Neural cell (in vitro differentiated cells): Measurements from ENCODE around the gene NOX4.

ENCODE experiments used
- EP300 ChIP-seq: fragments of 450-650 bp; conservative IDR thresholded peaks from 2 replicates; pipeline ENCODE4 v1.6.1; 2014; ENCODE audit warnings: antibody characterized with exemption, mild to moderate bottlenecking, moderate library complexity; ENCODE audit not compliant: poor library complexity, severe bottlenecking
- EZH2 ChIP-seq: fragments of 200-600, 300-800 bp; shearing (Covaris generic), sonication (generic); IDR thresholded peaks from 2 replicates; pipeline ENCODE4 v1.6.1; 2014; ENCODE audit warnings: antibody characterized with exemption, low read length, borderline replicate concordance, mild to moderate bottlenecking; ENCODE audit not compliant: insufficient read depth, poor library complexity, severe bottlenecking
- MXI1 ChIP-seq: fragments of 450-650 bp; conservative IDR thresholded peaks from 2 replicates; pipeline ENCODE4 v1.6.1; 2014; ENCODE audit warnings: antibody characterized with exemption, mild to moderate bottlenecking; ENCODE audit not compliant: poor library complexity, severe bottlenecking
- POLR2AphosphoS5 ChIP-seq: IDR thresholded peaks from 2 replicates; pipeline ENCODE4 v1.6.1; 2012
- SMC3 ChIP-seq: fragments of 450-650 bp; conservative IDR thresholded peaks from 2 replicates; pipeline ENCODE4 v1.6.1; 2014; ENCODE audit warnings: antibody characterized with exemption, mild to moderate bottlenecking, moderate library complexity; ENCODE audit not compliant: poor library complexity
- TF ChIP-seq, protein P1 (sequence below): IDR thresholded peaks from 2 replicates; pipeline ENCODE4 v1.6.1; 2012; ENCODE audit warnings: borderline replicate concordance
- TF ChIP-seq, protein P2 (sequence below): fragments of 450-650 bp; IDR thresholded peaks from 2 replicates; pipeline ENCODE4 v1.5.1; 2014; ENCODE audit warnings: antibody characterized with exemption, mild to moderate bottlenecking, moderate library complexity; ENCODE audit not compliant: poor library complexity, severe bottlenecking

DNA sequence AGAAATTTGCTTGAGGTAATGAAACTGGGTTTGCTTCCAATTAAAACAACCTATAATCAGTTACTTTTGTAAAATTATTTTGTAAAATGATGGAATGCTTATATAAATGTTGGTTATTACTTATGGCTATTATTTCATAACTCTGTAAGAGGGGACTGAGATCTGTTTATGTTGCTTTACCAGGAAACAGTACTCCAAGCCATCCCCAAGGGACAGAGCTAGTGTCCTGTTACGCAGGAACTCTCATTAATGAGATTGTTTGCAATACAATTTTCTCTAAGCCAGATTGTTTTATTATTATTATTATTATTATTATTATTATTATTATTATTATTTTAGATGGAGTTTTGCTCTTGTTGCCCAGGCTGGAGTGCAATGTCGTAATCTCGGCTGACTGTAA, 2.3 kb upstream of the NOX4 start:
- TF ChIP-seq, protein P1, sequence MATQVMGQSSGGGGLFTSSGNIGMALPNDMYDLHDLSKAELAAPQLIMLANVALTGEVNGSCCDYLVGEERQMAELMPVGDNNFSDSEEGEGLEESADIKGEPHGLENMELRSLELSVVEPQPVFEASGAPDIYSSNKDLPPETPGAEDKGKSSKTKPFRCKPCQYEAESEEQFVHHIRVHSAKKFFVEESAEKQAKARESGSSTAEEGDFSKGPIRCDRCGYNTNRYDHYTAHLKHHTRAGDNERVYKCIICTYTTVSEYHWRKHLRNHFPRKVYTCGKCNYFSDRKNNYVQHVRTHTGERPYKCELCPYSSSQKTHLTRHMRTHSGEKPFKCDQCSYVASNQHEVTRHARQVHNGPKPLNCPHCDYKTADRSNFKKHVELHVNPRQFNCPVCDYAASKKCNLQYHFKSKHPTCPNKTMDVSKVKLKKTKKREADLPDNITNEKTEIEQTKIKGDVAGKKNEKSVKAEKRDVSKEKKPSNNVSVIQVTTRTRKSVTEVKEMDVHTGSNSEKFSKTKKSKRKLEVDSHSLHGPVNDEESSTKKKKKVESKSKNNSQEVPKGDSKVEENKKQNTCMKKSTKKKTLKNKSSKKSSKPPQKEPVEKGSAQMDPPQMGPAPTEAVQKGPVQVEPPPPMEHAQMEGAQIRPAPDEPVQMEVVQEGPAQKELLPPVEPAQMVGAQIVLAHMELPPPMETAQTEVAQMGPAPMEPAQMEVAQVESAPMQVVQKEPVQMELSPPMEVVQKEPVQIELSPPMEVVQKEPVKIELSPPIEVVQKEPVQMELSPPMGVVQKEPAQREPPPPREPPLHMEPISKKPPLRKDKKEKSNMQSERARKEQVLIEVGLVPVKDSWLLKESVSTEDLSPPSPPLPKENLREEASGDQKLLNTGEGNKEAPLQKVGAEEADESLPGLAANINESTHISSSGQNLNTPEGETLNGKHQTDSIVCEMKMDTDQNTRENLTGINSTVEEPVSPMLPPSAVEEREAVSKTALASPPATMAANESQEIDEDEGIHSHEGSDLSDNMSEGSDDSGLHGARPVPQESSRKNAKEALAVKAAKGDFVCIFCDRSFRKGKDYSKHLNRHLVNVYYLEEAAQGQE, result no peak
- no peak for TF ChIP-seq POLR2AphosphoS5
- TF ChIP-seq, protein P2, sequence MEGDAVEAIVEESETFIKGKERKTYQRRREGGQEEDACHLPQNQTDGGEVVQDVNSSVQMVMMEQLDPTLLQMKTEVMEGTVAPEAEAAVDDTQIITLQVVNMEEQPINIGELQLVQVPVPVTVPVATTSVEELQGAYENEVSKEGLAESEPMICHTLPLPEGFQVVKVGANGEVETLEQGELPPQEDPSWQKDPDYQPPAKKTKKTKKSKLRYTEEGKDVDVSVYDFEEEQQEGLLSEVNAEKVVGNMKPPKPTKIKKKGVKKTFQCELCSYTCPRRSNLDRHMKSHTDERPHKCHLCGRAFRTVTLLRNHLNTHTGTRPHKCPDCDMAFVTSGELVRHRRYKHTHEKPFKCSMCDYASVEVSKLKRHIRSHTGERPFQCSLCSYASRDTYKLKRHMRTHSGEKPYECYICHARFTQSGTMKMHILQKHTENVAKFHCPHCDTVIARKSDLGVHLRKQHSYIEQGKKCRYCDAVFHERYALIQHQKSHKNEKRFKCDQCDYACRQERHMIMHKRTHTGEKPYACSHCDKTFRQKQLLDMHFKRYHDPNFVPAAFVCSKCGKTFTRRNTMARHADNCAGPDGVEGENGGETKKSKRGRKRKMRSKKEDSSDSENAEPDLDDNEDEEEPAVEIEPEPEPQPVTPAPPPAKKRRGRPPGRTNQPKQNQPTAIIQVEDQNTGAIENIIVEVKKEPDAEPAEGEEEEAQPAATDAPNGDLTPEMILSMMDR, result no peak
- TF ChIP-seq SMC3, result no peak
- TF ChIP-seq EZH2, result no peak
- TF ChIP-seq EP300, result no peak
- no peak for TF ChIP-seq MXI1
